HG03469 (cell line): Measurements from ENCODE around the gene COQ5.
A peak's percentile ranks its signal among the peaks of the same experiment; 100 is the strongest.
"Not testable (repeated sequence)": the region's sequence is repeated elsewhere in the genome, so short reads cannot be mapped to it uniquely, and the experiment has no call there.

ENCODE experiments used
- ATAC-seq: cut with Tn5 transposase; IDR thresholded peaks from one replicate; pipeline ENCODE4 v1.9.1; 2021; ENCODE audit warnings: mild to moderate bottlenecking, moderate library complexity, moderate number of reproducible peaks; ENCODE audit not compliant: unreplicated experiment

Gene COQ5

GRCh38 chr12:120528861-120529525 lies at the start of gene COQ5:
Gene COQ5, minus strand, starts transcription at chr12:120529158. Its CDS starts 17 bp downstream, at chr12:120529141.
- peak; percentile 39 for ATAC-seq

- no peak for ATAC-seq
These were observed 45.1 kb upstream of the COQ5 start for GRCh38 chr12:120574106-120574505.

- ATAC-seq, result no peak
These were observed 44.6 kb upstream of the COQ5 start for GRCh38 chr12:120573560-120573959.

- ATAC-seq, result no peak
These were observed 42.3 kb upstream of the COQ5 start for GRCh38 chr12:120571299-120571698.

GRCh38 chr12:120563495-120563894 lies 34.5 kb upstream of the COQ5 start:
- ATAC-seq, result no peak

GRCh38 chr12:120562906-120563305 lies 33.9 kb upstream of the COQ5 start:
- no peak for ATAC-seq

GRCh38 chr12:120557589-120557988 lies 28.6 kb upstream of the COQ5 start:
- no peak for ATAC-seq

GRCh38 chr12:120554678-120555077 lies 25.7 kb upstream of the COQ5 start:
- ATAC-seq, result no peak

- no peak for ATAC-seq
These were observed 17.1 kb upstream of the COQ5 start for GRCh38 chr12:120546050-120546386.

- no peak for ATAC-seq
These were observed 15.7 kb upstream of the COQ5 start for GRCh38 chr12:120544691-120545090.

GRCh38 chr12:120542166-120542565 lies 13.2 kb upstream of the COQ5 start:
- no peak for ATAC-seq

- ATAC-seq, result no peak
These were observed 11.5 kb upstream of the COQ5 start for GRCh38 chr12:120540445-120540844.

GRCh38 chr12:120539303-120539702 lies 10.3 kb upstream of the COQ5 start:
- ATAC-seq, result no peak

GRCh38 chr12:120538281-120539156 lies 9.6 kb upstream of the COQ5 start:
- ATAC-seq, result no peak

GRCh38 chr12:120537856-120538220 lies 8.9 kb upstream of the COQ5 start:
- no peak for ATAC-seq

- no peak for ATAC-seq
These were observed 7.3 kb upstream of the COQ5 start for GRCh38 chr12:120536064-120536791.

- ATAC-seq, result no peak
These were observed 6.0 kb upstream of the COQ5 start for GRCh38 chr12:120534703-120535655.

GRCh38 chr12:120534203-120534702 lies 5.3 kb upstream of the COQ5 start, which contains the start of gene RNF10:
Gene RNF10, plus strand, starts transcription at chr12:120534356. Its CDS starts 456 bp downstream, at chr12:120534812.
- ATAC-seq, result no peak

- no peak for ATAC-seq
These were observed 3.8 kb upstream of the COQ5 start for GRCh38 chr12:120532701-120533238.

- not testable (repeated sequence) for ATAC-seq
These were observed 1.4 kb upstream of the COQ5 start for GRCh38 chr12:120530418-120530761.
